Activated naive CD8-positive, alpha-beta T cell treated with anti-CD3 and anti-CD28 coated beads, Interleukin-2, amount 50 U/mL, for 24 hours (primary cell): ENCODE results near the gene FGF22.
"Not testable (repeated sequence)": the region's sequence is repeated elsewhere in the genome, so short reads cannot be mapped to it uniquely, and the experiment has no call there.

Experiments
- ATAC-seq: fragments of 150-1000 bp; cut with Tn5 transposase; one replicate; pipeline ENCODE4 v1.10.0; 2021
- DNase-seq: peaks from one replicate; pipeline ENCODE4 v3.0.0; 2021
- H3K27ac Mint-ChIP-seq: one replicate; pipeline ENCODE4 v1.8.0; 2021; ENCODE audit warnings: mild to moderate bottlenecking, mixed read lengths
- H3K27me3 Mint-ChIP-seq: one replicate; pipeline ENCODE4 v1.8.0; 2021; ENCODE audit warnings: mixed read lengths
- H3K36me3 Mint-ChIP-seq: one replicate; pipeline ENCODE4 v1.8.0; 2021; ENCODE audit warnings: low read depth, mixed read lengths
- H3K4me1 Mint-ChIP-seq: one replicate; pipeline ENCODE4 v1.8.0; 2021; ENCODE audit warnings: mixed read lengths
- H3K4me3 Mint-ChIP-seq: one replicate; pipeline ENCODE4 v1.8.0; 2021; ENCODE audit warnings: mild to moderate bottlenecking, moderate library complexity, mixed read lengths
- H3K9me3 Mint-ChIP-seq: one replicate; pipeline ENCODE4 v1.8.0; 2021; ENCODE audit warnings: mixed read lengths

Gene FGF22

DNA sequence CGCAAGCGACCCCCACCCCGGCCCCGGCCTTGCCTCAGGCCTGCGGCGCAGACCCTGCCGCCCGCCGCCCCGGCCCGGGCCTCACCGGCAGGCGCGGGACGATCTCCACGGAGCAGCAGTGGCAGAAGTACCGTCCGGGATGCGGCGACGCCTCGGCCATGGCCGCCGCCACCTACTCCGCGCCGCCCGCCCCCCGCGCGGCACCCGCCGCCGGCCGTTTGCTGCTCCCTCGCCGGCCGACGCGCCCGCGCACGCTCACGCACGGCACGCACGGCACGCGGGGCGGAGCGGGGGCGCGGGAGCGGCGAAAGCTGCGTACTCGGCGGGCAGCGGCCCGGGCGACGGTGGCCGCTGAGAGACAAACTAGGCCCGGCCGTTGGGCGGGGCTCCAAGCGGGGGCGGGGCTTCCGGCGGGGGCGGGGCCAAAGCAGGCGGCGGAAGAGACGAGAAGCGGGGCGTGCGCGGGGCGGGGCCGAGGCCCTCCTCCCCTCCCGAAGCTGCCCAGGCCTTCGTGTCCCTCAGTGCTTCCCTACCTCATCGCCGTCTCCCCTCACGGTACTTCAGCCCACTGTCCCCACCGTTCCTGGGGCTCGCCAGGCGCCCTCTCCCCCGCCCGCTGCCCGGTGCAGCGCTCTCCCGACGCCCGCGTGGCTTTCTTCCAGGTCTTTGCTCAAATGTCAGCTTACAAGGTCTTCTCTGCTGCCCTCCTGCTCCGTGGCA is 23.4 kb downstream of the FGF22 start, which contains the start of gene RNF126:
RNF126 (minus strand) TSS at position 253 of the 720 bp plus-strand sequence; CDS start at position 160, 93 bp downstream.
- Mint-ChIP-seq H3K27me3 (no peaks in the 10 kb centered on the region), H3K9me3 (no peaks in the 10 kb centered on the region), H3K4me3 (peak within 1 kb of the TSS; percentile 95), H3K27ac (peak within 1 kb of the TSS; percentile 90), H3K36me3 (peaks cover 7% of the 10 kb centered on the region), H3K4me1 (peaks cover 41% of the 10 kb centered on the region)
- DNase-seq = peak; percentile 95
- ATAC-seq = peak; percentile 45

DNA sequence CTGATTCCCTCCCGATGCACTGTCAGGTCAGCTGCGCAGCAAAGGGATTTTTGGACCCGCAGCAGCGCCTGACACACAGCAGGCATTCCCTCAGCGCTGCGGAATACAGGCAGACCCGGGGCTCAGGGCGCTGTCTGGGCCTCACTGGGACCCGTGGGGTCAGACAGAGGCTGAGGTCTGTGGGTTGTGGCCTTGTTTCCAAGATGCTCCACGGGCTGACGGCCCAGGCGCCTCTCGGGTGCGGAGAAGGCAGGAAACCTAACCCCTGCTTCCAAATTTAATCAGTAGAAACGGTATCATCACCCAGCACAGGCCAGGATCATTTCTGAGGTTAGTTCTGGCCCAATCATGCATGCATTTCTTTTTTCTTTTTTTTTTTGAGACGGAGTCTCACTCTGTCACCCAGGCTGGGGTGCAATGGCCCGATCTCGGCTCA is 24.0 kb downstream of the FGF22 start:
- H3K4me1 Mint-ChIP-seq = peaks cover 39% of the 10 kb centered on the region
- no peak for DNase-seq
- peaks cover 7% of the 10 kb centered on the region for H3K36me3 Mint-ChIP-seq
- no peak for ATAC-seq
- peaks cover 1% of the 10 kb centered on the region for H3K27me3 Mint-ChIP-seq
- H3K4me3 Mint-ChIP-seq = peak overlapping the region; percentile 71
- H3K27ac Mint-ChIP-seq = peak overlapping the region; percentile 84
- no peaks in the 10 kb centered on the region for H3K9me3 Mint-ChIP-seq

DNA sequence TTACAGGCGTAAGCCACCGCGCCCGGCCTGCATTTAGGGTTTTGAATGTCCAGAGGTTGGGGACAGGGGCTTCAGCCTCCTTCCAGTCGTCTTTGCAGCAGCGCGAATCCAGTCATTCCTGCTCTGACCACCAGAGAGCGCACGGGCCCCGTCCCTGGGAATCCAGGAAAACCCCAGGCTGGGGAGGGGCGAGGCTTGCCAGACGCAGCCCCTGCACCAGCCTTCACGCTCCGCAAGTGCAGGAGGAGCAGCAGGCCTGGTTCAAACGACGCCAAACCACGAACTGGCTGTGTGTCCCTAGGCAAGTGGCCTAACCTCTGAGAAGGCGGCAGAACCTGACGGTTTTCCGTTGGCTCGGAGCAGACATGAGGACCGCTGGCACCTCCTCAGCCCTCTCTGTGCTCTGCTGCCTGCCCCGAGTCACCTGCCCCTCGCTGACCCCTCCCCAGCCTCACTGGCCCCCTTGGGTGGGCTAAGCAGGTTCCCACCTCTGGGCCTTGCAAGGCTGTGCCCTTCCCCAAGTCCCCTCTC is 25.3 kb downstream of the FGF22 start:
- peaks cover 5% of the 10 kb centered on the region for H3K36me3 Mint-ChIP-seq
- H3K4me3 Mint-ChIP-seq = no peak overlapping the region
- H3K27me3 Mint-ChIP-seq = peaks cover 6% of the 10 kb centered on the region
- peak overlapping the region; percentile 52 for H3K27ac Mint-ChIP-seq
- peaks cover 29% of the 10 kb centered on the region for H3K4me1 Mint-ChIP-seq
- no peaks in the 10 kb centered on the region for H3K9me3 Mint-ChIP-seq
- ATAC-seq (no peak), DNase-seq (peak; percentile 87)

DNA sequence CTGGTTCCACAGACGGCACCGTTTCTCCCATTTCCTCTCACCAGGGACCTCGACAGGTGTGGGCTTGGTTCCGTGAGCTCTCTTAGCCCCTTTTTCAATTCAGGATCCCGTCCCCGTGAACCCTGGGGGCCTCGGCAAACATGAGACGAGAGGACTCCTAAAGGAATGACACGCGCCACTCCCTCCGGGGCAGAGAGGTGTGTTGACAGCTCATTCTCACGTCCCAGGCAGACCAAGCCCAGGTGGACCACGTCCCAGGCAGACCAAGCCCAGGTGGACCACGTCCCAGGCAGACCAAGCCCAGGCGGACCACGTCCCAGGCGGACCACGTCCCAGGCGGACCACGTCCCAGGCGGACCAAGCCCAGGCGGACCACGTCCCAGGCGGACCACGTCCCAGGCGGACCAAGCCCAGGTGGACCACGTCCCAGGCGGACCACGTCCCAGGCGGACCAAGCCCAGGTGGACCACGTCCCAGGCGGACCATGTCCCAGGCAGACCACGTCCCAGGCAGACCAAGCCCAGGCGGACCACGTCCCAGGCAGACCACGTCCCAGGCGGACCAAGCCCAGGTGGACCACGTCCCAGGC is 27.4 kb downstream of the FGF22 start:
- H3K4me1 Mint-ChIP-seq = peaks cover 15% of the 10 kb centered on the region
- ATAC-seq, H3K36me3 Mint-ChIP-seq, H3K27me3 Mint-ChIP-seq, H3K9me3 Mint-ChIP-seq, H3K27ac Mint-ChIP-seq, H3K4me3 Mint-ChIP-seq, DNase-seq: not testable (repeated sequence)

DNA sequence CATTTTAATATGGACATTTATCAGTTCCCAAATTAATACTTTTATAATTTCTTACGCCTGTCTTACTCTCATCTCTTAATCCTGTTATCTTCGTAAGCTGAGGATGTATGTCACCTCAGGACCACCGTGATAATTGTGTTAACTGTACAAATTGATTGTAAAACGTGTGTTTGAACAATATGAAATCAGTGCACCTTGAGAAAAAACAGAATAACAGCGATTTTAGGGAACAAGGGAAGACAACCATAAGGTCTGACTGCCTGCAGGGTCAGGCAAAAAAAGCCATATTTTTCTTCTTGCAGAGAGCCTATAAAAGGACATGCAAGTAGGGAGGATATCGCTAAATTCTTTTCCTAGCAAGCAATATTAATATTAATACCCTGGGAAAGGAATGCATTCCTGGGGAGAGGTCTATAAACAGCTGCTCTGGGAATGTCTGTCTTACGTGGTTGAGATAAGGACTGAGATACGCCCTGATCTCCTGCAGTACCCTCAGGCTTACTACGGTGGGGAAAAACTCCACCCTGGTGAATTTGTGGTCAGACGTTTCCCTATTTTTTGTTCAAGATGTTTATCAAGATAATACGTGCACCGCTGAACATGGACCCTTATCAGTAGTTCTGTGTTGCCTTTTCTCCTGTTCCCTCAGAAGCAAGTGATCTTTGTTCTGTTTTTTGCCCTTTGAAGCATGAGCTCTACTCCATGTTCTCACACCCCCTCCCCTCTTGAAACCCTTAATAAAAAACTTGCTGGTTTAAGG is 29.2 kb downstream of the FGF22 start:
- H3K36me3 Mint-ChIP-seq, H3K4me1 Mint-ChIP-seq, H3K4me3 Mint-ChIP-seq, ATAC-seq, H3K27ac Mint-ChIP-seq, H3K9me3 Mint-ChIP-seq, DNase-seq, H3K27me3 Mint-ChIP-seq: not testable (repeated sequence)

DNA sequence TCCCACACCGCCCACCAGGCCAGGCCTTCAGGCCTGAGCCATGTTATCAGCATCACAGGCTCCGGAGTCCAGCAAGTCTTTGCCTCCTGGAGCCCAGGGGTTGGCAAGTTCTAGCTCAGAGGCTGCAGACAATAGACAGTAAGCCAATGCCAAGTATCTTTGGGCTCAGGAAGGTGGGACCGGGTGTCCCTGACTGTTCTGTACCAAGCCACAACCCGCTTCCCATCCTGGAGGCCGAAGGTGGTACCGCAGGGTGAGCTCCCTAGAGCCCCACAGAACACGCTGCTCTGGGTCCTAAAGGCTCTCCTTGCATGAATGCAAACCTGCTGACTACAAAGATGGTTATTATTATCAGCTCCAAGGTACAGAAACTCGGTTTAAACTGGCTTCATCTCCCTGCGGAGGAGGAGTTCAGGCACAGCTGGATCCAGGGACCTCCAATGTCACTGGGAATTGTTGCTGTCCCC is 31.0 kb downstream of the FGF22 start:
- Mint-ChIP-seq H3K4me1 (peaks cover 8% of the 10 kb centered on the region), H3K9me3 (no peaks in the 10 kb centered on the region), H3K27me3 (peaks cover 19% of the 10 kb centered on the region), H3K27ac (no peak overlapping the region), H3K36me3 (no peaks in the 10 kb centered on the region), H3K4me3 (no peak overlapping the region)
- no peak for DNase-seq
- ATAC-seq = no peak

DNA sequence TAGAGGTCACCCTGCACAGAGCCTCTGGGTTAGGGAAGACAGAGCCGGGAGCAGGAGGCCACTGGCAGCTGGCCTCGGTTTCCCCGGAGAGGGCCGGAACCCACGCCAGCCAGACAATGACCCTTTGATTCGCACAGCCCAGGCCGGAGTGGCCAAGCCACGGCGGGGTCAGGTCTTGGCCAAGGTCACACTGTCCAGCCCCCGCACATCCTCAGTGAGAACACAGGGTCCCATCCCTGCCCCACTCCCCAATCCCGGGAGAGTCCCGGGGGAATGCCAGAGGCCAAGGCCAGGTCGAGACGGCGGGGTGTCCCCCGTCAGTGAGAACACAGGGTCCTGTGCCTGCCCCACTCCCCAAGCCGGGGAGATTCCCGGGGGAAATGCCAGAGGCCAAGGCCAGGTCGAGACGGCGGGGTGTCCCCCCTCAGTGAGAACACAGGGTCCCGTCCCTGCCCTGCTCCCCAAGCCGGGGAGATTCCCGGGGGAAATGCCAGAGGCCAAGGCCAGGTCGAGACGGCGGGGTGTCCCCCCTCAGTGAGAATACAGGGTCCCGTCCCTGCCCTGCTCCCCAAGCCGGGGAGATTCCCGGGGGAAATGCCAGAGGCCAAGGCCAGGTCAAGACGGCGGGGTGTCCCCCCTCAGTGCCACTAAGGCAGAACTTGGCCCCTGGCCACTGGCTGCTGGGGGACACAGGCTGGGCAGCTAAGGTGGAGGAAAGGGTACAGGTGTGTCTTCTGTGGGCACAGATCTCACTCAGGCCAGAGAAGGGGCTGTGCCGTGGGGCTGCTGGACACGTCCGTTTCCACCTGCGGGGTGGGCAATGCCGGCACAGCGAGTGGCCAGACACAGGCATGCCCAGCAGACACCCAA is 34.8 kb downstream of the FGF22 start:
- Mint-ChIP-seq H3K4me1 (peaks cover 11% of the 10 kb centered on the region), H3K4me3 (no peak overlapping the region)

DNA sequence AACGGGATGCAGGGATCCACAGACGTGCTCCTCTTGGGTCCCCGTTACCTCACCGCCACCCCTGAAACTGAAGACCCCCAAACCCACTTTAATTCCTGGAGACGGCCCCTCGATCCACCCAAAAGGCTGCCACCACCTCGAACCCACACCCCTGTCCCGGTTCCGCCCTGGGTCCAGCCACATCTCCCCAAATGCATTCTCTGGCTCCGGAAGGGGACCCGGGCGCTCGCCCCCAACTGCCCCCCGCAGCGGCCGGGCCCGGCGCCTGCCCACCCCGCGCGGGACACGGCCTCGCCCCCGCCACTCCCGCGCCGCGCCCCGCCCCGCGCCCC is 36.3 kb downstream of the FGF22 start:
- ATAC-seq = no peak
- Mint-ChIP-seq H3K36me3 (no peaks in the 10 kb centered on the region), H3K9me3 (no peaks in the 10 kb centered on the region), H3K4me3 (no peak overlapping the region), H3K27ac (no peak overlapping the region), H3K27me3 (peaks cover 19% of the 10 kb centered on the region), H3K4me1 (peaks cover 11% of the 10 kb centered on the region)
- no peak for DNase-seq

More for the DNA sequence above, 34.8 kb downstream of the FGF22 start:
- H3K36me3 Mint-ChIP-seq = no peaks in the 10 kb centered on the region
- no peak for DNase-seq
- peaks cover 19% of the 10 kb centered on the region for H3K27me3 Mint-ChIP-seq
- no peaks in the 10 kb centered on the region for H3K9me3 Mint-ChIP-seq
- no peak overlapping the region for H3K27ac Mint-ChIP-seq
- no peak for ATAC-seq

DNA sequence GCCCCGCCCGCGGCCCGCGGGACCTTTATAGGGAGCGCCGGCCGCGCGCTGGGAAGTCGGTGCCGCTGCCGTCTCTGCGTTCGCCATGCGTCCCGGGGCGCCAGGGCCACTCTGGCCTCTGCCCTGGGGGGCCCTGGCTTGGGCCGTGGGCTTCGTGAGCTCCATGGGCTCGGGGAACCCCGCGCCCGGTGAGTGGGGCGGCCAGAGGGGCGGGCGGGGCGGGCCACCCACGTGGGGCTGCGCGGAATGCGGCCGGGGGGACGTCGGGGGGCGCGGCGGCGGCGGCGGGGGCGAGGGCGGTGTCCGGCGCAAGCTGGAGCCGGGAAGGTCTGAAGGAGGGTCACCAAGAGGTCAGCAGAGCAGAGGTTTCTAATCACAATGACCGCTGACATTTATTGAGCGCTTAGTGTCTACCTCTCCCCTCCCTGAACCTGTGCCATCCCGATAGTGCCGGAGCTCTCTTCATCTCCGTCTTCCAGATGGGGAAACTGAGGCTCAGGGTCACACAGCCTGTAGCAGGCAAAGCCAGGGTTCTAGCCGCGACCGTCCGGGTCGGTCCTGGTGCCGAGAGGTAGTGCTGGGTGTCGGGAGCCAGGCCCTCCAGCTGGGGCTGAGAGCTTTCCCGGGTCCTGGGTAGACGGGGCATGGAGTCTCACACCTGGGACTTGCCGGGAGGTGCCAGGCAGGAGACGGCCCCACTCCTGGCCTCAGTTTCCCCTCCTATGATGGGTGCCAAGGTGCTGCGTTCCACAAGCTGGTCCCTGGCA is 36.8 kb downstream of the FGF22 start, which contains the start of gene FSTL3:
FSTL3 (plus strand) TSS at position 54 of the 767 bp plus-strand sequence; CDS start at position 86, 32 bp downstream.
- ATAC-seq (no peak), DNase-seq (no peak)
- Mint-ChIP-seq H3K4me1 (peaks cover 11% of the 10 kb centered on the region), H3K9me3 (no peaks in the 10 kb centered on the region), H3K4me3 (no peak within 1 kb of the TSS), H3K27me3 (peaks cover 19% of the 10 kb centered on the region), H3K36me3 (no peaks in the 10 kb centered on the region), H3K27ac (peak within 1 kb of the TSS; percentile 64)

DNA sequence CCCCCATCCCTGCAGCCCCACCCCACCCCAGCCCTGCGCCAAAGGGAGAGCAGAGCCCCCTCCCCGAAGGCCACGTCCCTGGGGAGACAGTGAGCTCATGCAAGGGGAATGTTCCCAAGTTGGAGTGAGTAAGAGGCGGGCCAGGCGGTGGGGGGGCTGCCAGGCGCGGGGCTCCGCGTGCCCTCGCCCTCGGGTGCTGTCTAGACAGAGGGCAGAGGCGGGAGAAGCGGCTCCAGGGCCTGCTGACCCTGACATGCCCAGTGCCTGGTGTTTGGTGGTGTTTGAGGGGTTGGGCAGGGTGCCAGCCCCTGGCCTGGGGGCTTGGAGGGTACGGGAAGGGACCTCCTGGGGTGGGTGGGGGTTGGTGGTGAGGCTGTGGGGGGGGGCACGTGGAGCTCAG is 37.5 kb downstream of the FGF22 start:
- no peaks in the 10 kb centered on the region for H3K9me3 Mint-ChIP-seq
- H3K4me3 Mint-ChIP-seq = no peak overlapping the region
- ATAC-seq = no peak
- no peak overlapping the region for H3K27ac Mint-ChIP-seq
- peaks cover 18% of the 10 kb centered on the region for H3K27me3 Mint-ChIP-seq
- DNase-seq = no peak
- H3K4me1 Mint-ChIP-seq = peaks cover 11% of the 10 kb centered on the region
- H3K36me3 Mint-ChIP-seq = no peaks in the 10 kb centered on the region

DNA sequence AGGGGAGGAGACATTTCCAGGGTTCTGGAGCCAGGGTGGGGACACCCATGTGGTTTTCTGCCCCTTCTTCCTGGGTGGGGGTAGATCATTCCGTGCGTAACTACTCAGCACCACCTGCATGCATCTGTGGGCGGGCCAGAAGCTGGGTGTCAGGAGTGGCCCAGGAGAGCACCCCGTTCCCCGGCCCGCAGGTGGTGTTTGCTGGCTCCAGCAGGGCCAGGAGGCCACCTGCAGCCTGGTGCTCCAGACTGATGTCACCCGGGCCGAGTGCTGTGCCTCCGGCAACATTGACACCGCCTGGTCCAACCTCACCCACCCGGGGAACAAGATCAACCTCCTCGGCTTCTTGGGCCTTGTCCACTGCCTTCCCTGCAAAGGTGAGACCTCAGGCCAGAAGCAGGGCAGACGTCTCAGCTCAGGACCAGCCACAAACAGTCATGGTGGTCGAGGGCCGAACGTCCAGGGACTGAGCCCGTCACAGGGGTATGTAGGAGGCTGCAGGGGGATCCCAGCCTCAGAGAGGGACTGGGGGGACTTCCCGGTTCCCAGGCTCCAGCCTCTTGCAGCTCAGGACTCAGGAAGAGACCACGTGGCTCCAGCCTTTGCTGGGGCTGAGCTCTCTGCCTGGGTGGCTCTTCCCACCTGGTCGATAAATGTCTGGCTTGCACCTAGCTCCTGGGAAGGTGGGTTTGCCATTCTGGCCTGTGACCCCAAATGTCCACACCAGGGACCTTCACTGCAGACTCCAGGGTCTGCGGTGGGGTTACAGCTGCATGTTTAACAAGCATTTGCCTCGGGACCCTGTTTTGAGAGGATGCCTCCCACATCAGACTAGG is 38.1 kb downstream of the FGF22 start:
- Mint-ChIP-seq H3K4me3 (no peak overlapping the region), H3K9me3 (no peaks in the 10 kb centered on the region), H3K36me3 (no peaks in the 10 kb centered on the region), H3K27ac (no peak overlapping the region), H3K27me3 (peaks cover 18% of the 10 kb centered on the region), H3K4me1 (peaks cover 11% of the 10 kb centered on the region)
- ATAC-seq (no peak), DNase-seq (no peak)

DNA sequence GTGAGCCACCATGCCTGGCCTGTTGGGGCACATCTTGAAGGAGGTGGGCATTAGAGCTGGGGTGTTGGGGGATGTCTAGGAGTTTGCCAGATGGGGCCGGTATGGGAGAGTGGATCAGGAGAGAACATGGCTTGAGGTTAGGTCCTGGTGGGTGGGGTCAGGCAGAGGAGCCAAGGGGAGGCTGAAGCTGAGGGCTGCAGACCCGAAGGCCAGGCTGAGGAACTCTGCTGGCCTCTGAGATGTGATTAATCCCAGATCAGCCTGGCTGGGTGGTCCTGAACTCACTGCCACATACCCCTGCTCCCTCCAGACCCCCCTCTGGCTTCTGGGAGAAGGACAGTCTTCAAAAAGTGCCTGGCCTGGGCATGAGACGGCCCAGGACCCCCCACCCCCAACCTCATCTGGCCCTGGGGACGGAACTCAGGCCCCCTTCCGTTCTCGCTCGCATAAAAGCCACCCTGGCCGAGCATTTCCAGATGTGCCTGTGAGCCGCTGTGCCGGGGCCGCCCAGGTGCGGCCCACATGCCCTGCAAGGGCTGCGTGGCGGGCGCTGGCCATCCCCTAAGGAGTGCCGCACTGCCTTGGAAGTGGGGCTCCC is 39.2 kb downstream of the FGF22 start:
- ATAC-seq (no peak), DNase-seq (no peak)
- H3K4me3 Mint-ChIP-seq = peak overlapping the region; percentile 71
- no peak overlapping the region for H3K27ac Mint-ChIP-seq
- peaks cover 15% of the 10 kb centered on the region for H3K27me3 Mint-ChIP-seq
- no peaks in the 10 kb centered on the region for H3K36me3 Mint-ChIP-seq
- H3K9me3 Mint-ChIP-seq = no peaks in the 10 kb centered on the region
- peaks cover 11% of the 10 kb centered on the region for H3K4me1 Mint-ChIP-seq
